Loucy (cell line): ENCODE measurements around the gene TNNI2.

Experiments used
- H2AFZ ChIP-seq: fragments of 200-600 bp; sonication (generic); 2 replicates; pipeline ENCODE4 v1.6.0; 2016; ENCODE audit warnings: antibody characterized with exemption, mild to moderate bottlenecking, low read length, moderate library complexity
- H3F3A ChIP-seq: fragments of 200-600 bp; 2 replicates; pipeline ENCODE4 v1.6.0; 2016; ENCODE audit warnings: antibody characterized with exemption, low read depth, mild to moderate bottlenecking
- H3K27me3 ChIP-seq: fragments of 200-600 bp; sonication (generic); 2 replicates; pipeline ENCODE4 v1.6.1; 2014; ENCODE audit warnings: low read length, mild to moderate bottlenecking; ENCODE audit not compliant: insufficient read depth, poor library complexity, severe bottlenecking
- H3K36me3 ChIP-seq: fragments of 200-600 bp; sonication (generic); 2 replicates; pipeline ENCODE4 v1.6.1; 2016; ENCODE audit warnings: low read length; ENCODE audit not compliant: insufficient read depth
- H3K4me1 ChIP-seq: fragments of 200-600 bp; sonication (generic); 2 replicates; pipeline ENCODE4 v1.5.1; 2014; ENCODE audit warnings: low read length, mild to moderate bottlenecking; ENCODE audit not compliant: insufficient read depth, poor library complexity, severe bottlenecking
- H3K4me2 ChIP-seq: fragments of 200-600 bp; sonication (generic); 2 replicates; pipeline ENCODE4 v1.6.0; 2014; ENCODE audit warnings: antibody characterized with exemption, low read length, low read depth, mild to moderate bottlenecking; ENCODE audit not compliant: poor library complexity, severe bottlenecking
- H3K4me3 ChIP-seq: fragments of 200-600 bp; sonication (generic); 2 replicates; pipeline ENCODE4 v1.5.1; 2014; ENCODE audit warnings: low read length, mild to moderate bottlenecking, mixed read lengths; ENCODE audit not compliant: poor library complexity, severe bottlenecking
- H3K79me2 ChIP-seq: fragments of 200-600 bp; sonication (generic); 2 replicates; pipeline ENCODE4 v1.6.1; 2014; ENCODE audit warnings: low read length; ENCODE audit not compliant: insufficient read depth
- H3K9ac ChIP-seq: fragments of 200-600 bp; sonication (generic); 2 replicates; pipeline ENCODE4 v1.6.0; 2014; ENCODE audit warnings: mild to moderate bottlenecking, low read depth, low read length, moderate library complexity; ENCODE audit not compliant: poor library complexity, severe bottlenecking
- H3K9me2 ChIP-seq: fragments of 200-600 bp; sonication (generic); replicated peaks from 2 replicates; pipeline ENCODE4 v1.6.1; 2016; ENCODE audit warnings: low read depth, low read length, mixed read lengths
- H3K9me3 ChIP-seq: fragments of 200-600 bp; sonication (generic); 2 replicates; pipeline ENCODE4 v1.6.1; 2014; ENCODE audit warnings: mild to moderate bottlenecking, antibody characterized with exemption, low read length, low read depth; ENCODE audit not compliant: insufficient read depth
- H4K20me1 ChIP-seq: fragments of 200-600 bp; sonication (generic); 2 replicates; pipeline ENCODE4 v1.6.0; 2014; ENCODE audit warnings: antibody characterized with exemption, low read length, mild to moderate bottlenecking; ENCODE audit not compliant: insufficient read depth, poor library complexity, severe bottlenecking
- CTCF ChIP-seq: fragments of 200-600 bp; sonication (generic); conservative IDR thresholded peaks from 2 replicates; pipeline ENCODE4 v1.5.1; 2014; ENCODE audit warnings: mild to moderate bottlenecking, antibody characterized with exemption, low read length
- EZH2phosphoT487 ChIP-seq: fragments of 200-600 bp; IDR thresholded peaks from 2 replicates; pipeline ENCODE4 v1.6.1; 2018; ENCODE audit warnings: antibody characterized with exemption, mild to moderate bottlenecking, moderate library complexity, borderline replicate concordance

The TNNI2 gene

DNA sequence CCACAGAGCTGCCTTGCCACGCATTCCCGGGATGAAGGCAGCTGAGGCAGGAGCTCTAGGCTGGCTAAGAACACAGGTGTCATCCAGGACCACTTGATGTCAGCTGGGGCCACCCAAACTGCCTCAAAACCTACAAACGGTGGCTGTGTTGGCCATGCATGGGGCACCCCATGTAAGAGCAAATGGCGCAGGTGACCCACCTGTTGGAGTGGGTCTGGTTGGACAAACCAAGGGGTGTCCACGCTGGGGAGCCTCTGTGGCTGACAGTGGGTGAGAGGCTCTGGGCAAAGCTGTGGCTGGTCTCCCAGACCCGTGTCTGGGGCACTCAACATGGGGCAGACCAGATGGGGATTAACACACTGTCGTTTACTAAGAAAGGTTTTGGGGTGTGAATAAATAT, 23.0 kb upstream of the TNNI2 start:
- H3K27me3 ChIP-seq = no peaks in the 10 kb centered on the region
- H2AFZ ChIP-seq = no peak overlapping the region
- no peaks in the 10 kb centered on the region for H3F3A ChIP-seq
- H3K4me3 ChIP-seq = no peak overlapping the region
- TF ChIP-seq EZH2phosphoT487 = no peak
- TF ChIP-seq CTCF = no peak
- H3K9me2 ChIP-seq = no peaks in the 10 kb centered on the region
- no peak overlapping the region for H3K4me2 ChIP-seq
- no peaks in the 10 kb centered on the region for H3K36me3 ChIP-seq
- peaks cover 6% of the 10 kb centered on the region; the same call in 1 of the 2 replicates for H3K9me3 ChIP-seq
- no peaks in the 10 kb centered on the region for H3K4me1 ChIP-seq
- no peak overlapping the region for H3K9ac ChIP-seq
- H3K79me2 ChIP-seq = no peaks in the 10 kb centered on the region
- no peaks in the 10 kb centered on the region for H4K20me1 ChIP-seq

GRCh38 chr11:1817000-1817399, 21.8 kb upstream of the TNNI2 start:
- no peak for TF ChIP-seq EZH2phosphoT487
- Histone ChIP-seq H3K4me1 (no peaks in the 10 kb centered on the region), H3K9me2 (no peaks in the 10 kb centered on the region), H2AFZ (no peak overlapping the region), H3K4me2 (no peak overlapping the region), H4K20me1 (no peaks in the 10 kb centered on the region), H3K9me3 (peaks cover 6% of the 10 kb centered on the region; the same call in 1 of the 2 replicates), H3F3A (no peaks in the 10 kb centered on the region), H3K4me3 (no peak overlapping the region), H3K36me3 (no peaks in the 10 kb centered on the region), H3K79me2 (no peaks in the 10 kb centered on the region), H3K9ac (no peak overlapping the region), H3K27me3 (no peaks in the 10 kb centered on the region)

GRCh38 chr11:1817511-1817910, 21.3 kb upstream of the TNNI2 start:
- Histone ChIP-seq H3K9me2 (no peaks in the 10 kb centered on the region), H3K9me3 (peaks cover 6% of the 10 kb centered on the region; the same call in 1 of the 2 replicates), H2AFZ (no peak overlapping the region), H3K79me2 (no peaks in the 10 kb centered on the region), H3K4me3 (no peak overlapping the region), H3K4me2 (no peak overlapping the region), H3K27me3 (no peaks in the 10 kb centered on the region), H3K4me1 (no peaks in the 10 kb centered on the region), H3K36me3 (no peaks in the 10 kb centered on the region), H3F3A (no peaks in the 10 kb centered on the region), H3K9ac (no peak overlapping the region), H4K20me1 (no peaks in the 10 kb centered on the region)
- TF ChIP-seq EZH2phosphoT487 (no peak), CTCF (no peak)

- TF ChIP-seq EZH2phosphoT487 = no peak
- TF ChIP-seq CTCF = no peak
- no peaks in the 10 kb centered on the region for H3K4me1 ChIP-seq
- no peaks in the 10 kb centered on the region for H3K9me2 ChIP-seq
- no peaks in the 10 kb centered on the region for H3K79me2 ChIP-seq
- H3K9ac ChIP-seq = no peak overlapping the region
- H3K9me3 ChIP-seq = peaks cover 6% of the 10 kb centered on the region; the same call in 1 of the 2 replicates
- no peaks in the 10 kb centered on the region for H3F3A ChIP-seq
- no peaks in the 10 kb centered on the region for H3K36me3 ChIP-seq
- H3K4me3 ChIP-seq = no peak overlapping the region
- no peaks in the 10 kb centered on the region for H4K20me1 ChIP-seq
- H2AFZ ChIP-seq = no peak overlapping the region
- no peak overlapping the region for H3K4me2 ChIP-seq
- no peaks in the 10 kb centered on the region for H3K27me3 ChIP-seq
Observed at GRCh38 chr11:1819074-1819473, 19.7 kb upstream of the TNNI2 start.
